PC-9 (cell line): ENCODE measurements around the gene KCNK7. TPM values are rescaled to one million over a fixed set of nuclear protein-coding genes. Genes with fewer than 3 reads are reported as not detected.

ENCODE experiments used
- BruUV-seq: library from RNA; stranded (reverse); fragments of 400-500 nt; replicated peaks from 2 replicates; lab custom pipeline; 2021; lab: Mats Ljungman, UMichigan
- CTCF ChIA-PET: fragments of 300-600 bp; sonication (Branson Sonifier 250); formaldehyde crosslinking; loops from one replicate; lab custom pipeline; 2022; ENCODE audit warnings: antibody characterized with exemption; lab: Charles Lee
- POLR2A ChIA-PET: fragments of 300-600 bp; sonication (Branson Sonifier 250); formaldehyde crosslinking; loops from one replicate; lab custom pipeline; 2022; ENCODE audit warnings: antibody characterized with exemption; ENCODE audit not compliant: unreplicated experiment; lab: Charles Lee
- DNase-seq, 2 experiments: peaks; one replicate each; pipeline versions ENCODE4 v3.0.0 to v3.0.0-alpha.2; 2015 to 2022; ENCODE audit warnings: mixed read lengths in 1 of 2
- H2AFZ ChIP-seq: fragments of 200-600 bp; sonication (generic); 2 replicates; pipeline ENCODE4 v1.8.1; 2017; ENCODE audit warnings: antibody characterized with exemption
- H3F3A ChIP-seq: fragments of 200-600 bp; sonication (generic); 2 replicates; pipeline ENCODE4 v1.8.1; 2017; ENCODE audit warnings: antibody characterized with exemption, mild to moderate bottlenecking, low read depth; ENCODE audit not compliant: insufficient read depth
- H3K27ac ChIP-seq: fragments of 200-600 bp; sonication (generic); 2 replicates; pipeline ENCODE4 v1.6.1; 2016; ENCODE audit warnings: mixed run types
- H3K27me3 ChIP-seq: fragments of 200-600 bp; sonication (generic); 2 replicates; pipeline ENCODE4 v1.6.1; 2016; ENCODE audit warnings: low read depth, mixed run types; ENCODE audit not compliant: insufficient read depth
- H3K36me3 ChIP-seq: fragments of 200-600 bp; sonication (generic); 2 replicates; pipeline ENCODE4 v1.6.1; 2016; ENCODE audit warnings: low read depth, mixed run types
- H3K4me1 ChIP-seq: fragments of 200-600 bp; sonication (generic); replicated peaks from 2 replicates; pipeline ENCODE4 v1.6.1; 2016; ENCODE audit warnings: mixed run types; ENCODE audit not compliant: insufficient read depth
- H3K4me2 ChIP-seq: fragments of 200-600 bp; sonication (generic); 2 replicates; pipeline ENCODE4 v1.6.1; 2017; ENCODE audit warnings: mixed run types
- H3K4me3 ChIP-seq: fragments of 200-600 bp; sonication (generic); 2 replicates; pipeline ENCODE4 v1.6.1; 2016; ENCODE audit warnings: mixed run types
- H3K79me2 ChIP-seq: fragments of 200-600 bp; sonication (generic); 2 replicates; pipeline ENCODE4 v1.6.1; 2017; ENCODE audit warnings: low read depth, mixed run types
- H3K9me2 ChIP-seq: fragments of 200-600 bp; sonication (generic); 2 replicates; pipeline ENCODE4 v1.8.1; 2017; ENCODE audit warnings: mild to moderate bottlenecking; ENCODE audit not compliant: insufficient read depth
- H3K9me3 ChIP-seq: fragments of 200-600 bp; sonication (generic); 2 replicates; pipeline ENCODE4 v1.8.1; 2016; ENCODE audit warnings: low read depth; ENCODE audit not compliant: insufficient read depth
- H4K20me1 ChIP-seq: fragments of 200-600 bp; sonication (generic); 2 replicates; pipeline ENCODE4 v1.8.1; 2017; ENCODE audit not compliant: insufficient read depth
- CTCF ChIP-seq: fragments of 200-600 bp; sonication (generic); conservative IDR thresholded peaks from 2 replicates; pipeline ENCODE4 v1.6.1; 2017; ENCODE audit warnings: mixed run types, antibody characterized with exemption, mild to moderate bottlenecking, moderate library complexity
- EZH2 ChIP-seq: fragments of 200-600 bp; sonication (generic); IDR thresholded peaks from 2 replicates; pipeline ENCODE4 v1.8.0; 2017; ENCODE audit warnings: antibody characterized with exemption, low read depth
- intact Hi-C: fragments of 100-400 bp; cut with micrococcal nuclease; formaldehyde crosslinking; loops from one replicate; pipeline ENCODE4 v1.10.0; 2022; ENCODE audit not compliant: unreplicated experiment
- total RNA-seq: library from RNA; stranded (reverse); gene quantifications from 2 replicates; pipeline ENCODE4 v1.2.3, GENCODE V29; 2021

The KCNK7 gene
- total RNA-seq, 1 experiment from 2014 or later: not detected

GRCh38 chr11:65554057-65554818, 41.4 kb downstream of the KCNK7 start:
- peak overlapping the region; percentile 86 for H3K4me2 ChIP-seq
- peak overlapping the region; percentile 60 for H3K4me3 ChIP-seq
- H4K20me1 ChIP-seq: peaks cover 16% of the 10 kb centered on the region
- H3K4me1 ChIP-seq: peaks cover 50% of the 10 kb centered on the region
- ChIA-PET CTCF (interaction anchor here (0.5 to 1.4 kb wide), 3 partner anchors 13 to 201 kb away, joined by 3 to 7 read pairs (median 5); no protein-coding TSS in a partner anchor), POLR2A (interaction anchor here (0.6 to 1.0 kb wide), 4 partner anchors 42 to 183 kb away, joined by 3 to 15 read pairs (median 4); partner anchors contain the start of genes KCNK7, NEAT1 and PCNX3)
- H2AFZ ChIP-seq: no peak overlapping the region
- TF ChIP-seq EZH2 (no peak), CTCF (no peak)
- H3K79me2 ChIP-seq: peaks cover 56% of the 10 kb centered on the region
- H3K27ac ChIP-seq: peak overlapping the region; percentile 63
- peaks cover 63% of the 10 kb centered on the region for H3F3A ChIP-seq
- H3K9me2 ChIP-seq: no peaks in the 10 kb centered on the region
- no peaks in the 10 kb centered on the region for H3K9me3 ChIP-seq
- H3K36me3 ChIP-seq: peaks cover 24% of the 10 kb centered on the region
- intact Hi-C loops: no loop called here
- H3K27me3 ChIP-seq: no peaks in the 10 kb centered on the region
- BruUV-seq: no TSS peak
- no peak for DNase-seq

GRCh38 chr11:65553301-65554001, 42.1 kb downstream of the KCNK7 start:
- Histone ChIP-seq H3K27me3 (no peaks in the 10 kb centered on the region), H3K4me3 (peak overlapping the region; percentile 60), H3K27ac (peak overlapping the region; percentile 63), H3K4me1 (peaks cover 42% of the 10 kb centered on the region), H4K20me1 (peaks cover 16% of the 10 kb centered on the region), H3F3A (peaks cover 64% of the 10 kb centered on the region), H3K9me3 (no peaks in the 10 kb centered on the region), H3K4me2 (peak overlapping the region; percentile 86), H2AFZ (no peak overlapping the region), H3K36me3 (peaks cover 31% of the 10 kb centered on the region), H3K79me2 (peaks cover 50% of the 10 kb centered on the region), H3K9me2 (no peaks in the 10 kb centered on the region)
- peak; percentile 79 to 93 for DNase-seq
- ChIA-PET CTCF (interaction anchor here (0.5 to 0.7 kb wide), 4 partner anchors 17 to 200 kb away, joined by 3 to 5 read pairs (median 3); partner anchors contain the start of genes FAM89B and ZNRD2), POLR2A (interaction anchor here (0.5 to 1.4 kb wide), 11 partner anchors 12 to 183 kb away, joined by 3 to 15 read pairs (median 4); partner anchors contain the start of genes FAM89B, KCNK7, NEAT1 and PCNX3)
- intact Hi-C loops: no loop called here
- no peak for TF ChIP-seq CTCF
- TF ChIP-seq EZH2: no peak
- BruUV-seq: no TSS peak

- Histone ChIP-seq H3K4me2 (no peak overlapping the region), H2AFZ (no peak overlapping the region)
Measured at GRCh38 chr11:65552388-65552951, 43.1 kb downstream of the KCNK7 start.

More at GRCh38 chr11:65552388-65552951, 43.1 kb downstream of the KCNK7 start:
- Histone ChIP-seq H3K9me3 (no peaks in the 10 kb centered on the region), H3F3A (peaks cover 69% of the 10 kb centered on the region), H3K79me2 (peaks cover 48% of the 10 kb centered on the region), H3K36me3 (peaks cover 40% of the 10 kb centered on the region), H3K4me1 (peaks cover 42% of the 10 kb centered on the region), H3K27me3 (no peaks in the 10 kb centered on the region), H3K9me2 (no peaks in the 10 kb centered on the region), H4K20me1 (peaks cover 16% of the 10 kb centered on the region), H3K4me3 (no peak overlapping the region), H3K27ac (no peak overlapping the region)
- TF ChIP-seq EZH2 (no peak), CTCF (peak; percentile 28; the same call in 1 of the 2 replicates)
- no TSS peak for BruUV-seq
- intact Hi-C loops: no loop called here
- CTCF ChIA-PET: interaction anchor here (0.5 kb wide), 1 partner anchor 25 kb away, joined by 3 read pairs; no protein-coding TSS in a partner anchor
- no peak for DNase-seq
- POLR2A ChIA-PET: interaction anchor here (0.6 to 1.4 kb wide), 2 partner anchors 19 to 20 kb away, joined by 3 to 4 read pairs; partner anchors contain the start of gene FAM89B
